H4 (cell line): ENCODE results near the gene BDH2. TPM values are rescaled to one million over a fixed set of nuclear protein-coding genes. Genes with fewer than 3 reads are reported as not detected.
A peak's percentile ranks its signal among the peaks of the same experiment; 100 is the strongest.

ENCODE experiments used
- DNase-seq: peaks from one replicate; pipeline ENCODE4 v3.0.0-alpha.2; 2015; ENCODE audit warnings: low spot score
- total RNA-seq: library from RNA; depleted of rRNA; stranded (reverse); fragments of >200 nt; shearing (Covaris generic); gene quantifications from 2 replicates; pipeline ENCODE4 v1.2.3, GENCODE V29; 2014

Gene BDH2
- total RNA-seq, 1 experiment from 2014 or later, result 49.3 TPM

GRCh38 chr4:103085555-103086196 is 14.0 kb downstream of the BDH2 start:
- DNase-seq, result no peak

- DNase-seq, result no peak
These were observed 20.0 kb downstream of the BDH2 start for GRCh38 chr4:103079621-103080020.

GRCh38 chr4:103076747-103077347 is 22.8 kb downstream of the BDH2 start, which contains the start of gene SLC9B2:
Gene SLC9B2, minus strand, starts transcription at chr4:103076761. Its CDS starts 9,211 bp downstream, at chr4:103067550.
- DNase-seq, result peak; percentile 15

GRCh38 chr4:103075894-103076746 is 23.5 kb downstream of the BDH2 start:
- DNase-seq, result peak; percentile 10

GRCh38 chr4:103075435-103075893 is 24.2 kb downstream of the BDH2 start:
- no peak for DNase-seq

GRCh38 chr4:103074744-103075434 is 24.7 kb downstream of the BDH2 start:
- no peak for DNase-seq

- DNase-seq, result no peak
These were observed 25.7 kb downstream of the BDH2 start for GRCh38 chr4:103073792-103074438.

- no peak for DNase-seq
These were observed 31.6 kb downstream of the BDH2 start for GRCh38 chr4:103067841-103068547.

GRCh38 chr4:103060453-103061148 is 39.0 kb downstream of the BDH2 start:
- DNase-seq, result no peak

GRCh38 chr4:103054030-103054429 is 45.6 kb downstream of the BDH2 start:
- DNase-seq, result no peak

- DNase-seq, result no peak
These were observed 46.9 kb downstream of the BDH2 start for GRCh38 chr4:103052779-103053178.

- DNase-seq, result no peak
These were observed 47.5 kb downstream of the BDH2 start for GRCh38 chr4:103052145-103052544.

GRCh38 chr4:103050736-103051436 is 48.7 kb downstream of the BDH2 start:
- DNase-seq, result no peak

GRCh38 chr4:103046416-103047290 is 53.0 kb downstream of the BDH2 start:
- peak; percentile 22 for DNase-seq

GRCh38 chr4:103044183-103044582 is 55.5 kb downstream of the BDH2 start:
- DNase-seq, result no peak

- no peak for DNase-seq
These were observed 63.5 kb downstream of the BDH2 start for GRCh38 chr4:103036169-103036568.

GRCh38 chr4:103032574-103032973 is 67.1 kb downstream of the BDH2 start:
- peak; percentile 37 for DNase-seq

- no peak for DNase-seq
These were observed 68.8 kb downstream of the BDH2 start for GRCh38 chr4:103030791-103031190.
